Measurements from ENCODE around the gene AKAP7.
"Not testable (repeated sequence)": the region's sequence is repeated elsewhere in the genome, so short reads cannot be mapped to it uniquely, and the experiment has no call there.

AKAP7 gene

DNA sequence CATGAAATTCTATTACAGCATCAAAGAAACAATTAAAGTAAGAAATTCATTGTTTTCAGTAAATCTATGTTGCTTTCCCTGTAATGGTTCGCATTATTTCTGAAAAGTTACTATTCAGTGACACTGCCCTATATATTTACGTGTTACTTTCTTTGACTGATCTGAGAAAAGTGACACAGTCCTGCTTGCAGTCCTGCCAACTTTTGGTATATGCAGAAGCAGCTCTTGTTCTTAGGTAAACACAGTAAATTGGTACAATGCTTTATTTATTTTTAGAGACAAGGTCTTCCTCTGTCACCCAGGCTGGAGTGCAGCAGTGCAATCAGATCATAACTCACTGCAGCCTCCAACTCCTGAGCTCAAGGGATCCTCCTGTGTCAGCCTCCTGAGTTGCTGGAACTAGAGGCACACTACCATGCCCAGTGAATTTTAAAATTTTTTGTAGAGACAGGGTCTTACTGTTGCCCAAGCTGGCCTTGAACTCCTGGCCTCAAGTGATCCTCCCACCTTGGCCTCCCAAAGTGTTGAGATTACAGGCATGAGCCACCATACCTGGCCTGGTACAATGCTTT is 151.3 kb downstream of the AKAP7 start:
- TF ChIP-seq, protein P1, sequence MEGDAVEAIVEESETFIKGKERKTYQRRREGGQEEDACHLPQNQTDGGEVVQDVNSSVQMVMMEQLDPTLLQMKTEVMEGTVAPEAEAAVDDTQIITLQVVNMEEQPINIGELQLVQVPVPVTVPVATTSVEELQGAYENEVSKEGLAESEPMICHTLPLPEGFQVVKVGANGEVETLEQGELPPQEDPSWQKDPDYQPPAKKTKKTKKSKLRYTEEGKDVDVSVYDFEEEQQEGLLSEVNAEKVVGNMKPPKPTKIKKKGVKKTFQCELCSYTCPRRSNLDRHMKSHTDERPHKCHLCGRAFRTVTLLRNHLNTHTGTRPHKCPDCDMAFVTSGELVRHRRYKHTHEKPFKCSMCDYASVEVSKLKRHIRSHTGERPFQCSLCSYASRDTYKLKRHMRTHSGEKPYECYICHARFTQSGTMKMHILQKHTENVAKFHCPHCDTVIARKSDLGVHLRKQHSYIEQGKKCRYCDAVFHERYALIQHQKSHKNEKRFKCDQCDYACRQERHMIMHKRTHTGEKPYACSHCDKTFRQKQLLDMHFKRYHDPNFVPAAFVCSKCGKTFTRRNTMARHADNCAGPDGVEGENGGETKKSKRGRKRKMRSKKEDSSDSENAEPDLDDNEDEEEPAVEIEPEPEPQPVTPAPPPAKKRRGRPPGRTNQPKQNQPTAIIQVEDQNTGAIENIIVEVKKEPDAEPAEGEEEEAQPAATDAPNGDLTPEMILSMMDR (IDR thresholded peaks at IDR 0.05; ENCODE audit: control insufficient read depth, insufficient read depth, low read depth, low read length, missing control alignments), result no peak
- DNase-seq (ENCODE audit: low read depth), result no peak
- H3K4me3 ChIP-seq (ENCODE audit: control insufficient read depth, low read depth, low read length), result no peak overlapping the region

DNA sequence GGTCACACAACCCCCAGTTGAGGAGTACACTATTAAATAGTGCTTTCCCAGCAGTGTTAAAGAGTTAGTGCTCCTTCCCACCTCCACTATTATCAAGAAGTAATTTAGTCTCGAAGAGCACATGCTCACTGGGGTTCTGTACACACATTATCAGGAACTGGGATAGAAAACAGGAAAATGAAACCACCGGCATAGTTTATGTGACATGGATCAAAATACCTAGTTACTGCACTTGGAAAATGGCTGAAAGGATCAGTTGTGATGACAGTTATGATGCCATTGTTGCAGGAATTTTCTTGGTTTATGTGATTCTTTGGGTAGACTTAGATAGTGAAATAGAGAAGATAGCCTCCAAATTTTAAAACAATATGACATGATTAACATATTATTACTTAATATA is 152.9 kb downstream of the AKAP7 start:
- TF ChIP-seq, protein P1 (IDR thresholded peaks at IDR 0.05; ENCODE audit: control insufficient read depth, insufficient read depth, low read depth, low read length, missing control alignments), result no peak
- DNase-seq (ENCODE audit: low read depth), result no peak
- no peak overlapping the region for H3K4me3 ChIP-seq (ENCODE audit: control insufficient read depth, low read depth, low read length)

DNA sequence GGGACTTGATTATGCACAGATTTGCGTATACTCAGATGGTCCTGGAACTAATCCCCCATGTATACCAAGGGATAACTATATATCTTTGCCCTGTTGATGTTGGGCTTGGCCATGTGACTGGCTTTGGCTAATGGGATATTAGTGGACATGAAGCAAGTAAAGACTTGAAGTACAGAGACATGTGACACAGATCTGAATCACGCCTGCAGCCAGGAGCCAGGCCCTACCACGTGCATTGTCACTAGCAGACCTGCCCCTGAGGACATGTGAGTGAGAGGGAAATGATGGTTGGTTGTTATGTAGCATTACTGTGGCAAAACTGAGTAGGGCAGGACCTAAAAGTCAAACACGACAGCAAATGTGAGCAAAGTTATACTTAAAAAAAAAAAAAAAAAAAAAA is 155.7 kb downstream of the AKAP7 start:
- H3K4me3 ChIP-seq (ENCODE audit: control insufficient read depth, low read depth, low read length), result no peak overlapping the region
- TF ChIP-seq, protein P1 (IDR thresholded peaks at IDR 0.05; ENCODE audit: control insufficient read depth, insufficient read depth, low read depth, low read length, missing control alignments), result no peak
- no peak for DNase-seq (ENCODE audit: low read depth)

DNA sequence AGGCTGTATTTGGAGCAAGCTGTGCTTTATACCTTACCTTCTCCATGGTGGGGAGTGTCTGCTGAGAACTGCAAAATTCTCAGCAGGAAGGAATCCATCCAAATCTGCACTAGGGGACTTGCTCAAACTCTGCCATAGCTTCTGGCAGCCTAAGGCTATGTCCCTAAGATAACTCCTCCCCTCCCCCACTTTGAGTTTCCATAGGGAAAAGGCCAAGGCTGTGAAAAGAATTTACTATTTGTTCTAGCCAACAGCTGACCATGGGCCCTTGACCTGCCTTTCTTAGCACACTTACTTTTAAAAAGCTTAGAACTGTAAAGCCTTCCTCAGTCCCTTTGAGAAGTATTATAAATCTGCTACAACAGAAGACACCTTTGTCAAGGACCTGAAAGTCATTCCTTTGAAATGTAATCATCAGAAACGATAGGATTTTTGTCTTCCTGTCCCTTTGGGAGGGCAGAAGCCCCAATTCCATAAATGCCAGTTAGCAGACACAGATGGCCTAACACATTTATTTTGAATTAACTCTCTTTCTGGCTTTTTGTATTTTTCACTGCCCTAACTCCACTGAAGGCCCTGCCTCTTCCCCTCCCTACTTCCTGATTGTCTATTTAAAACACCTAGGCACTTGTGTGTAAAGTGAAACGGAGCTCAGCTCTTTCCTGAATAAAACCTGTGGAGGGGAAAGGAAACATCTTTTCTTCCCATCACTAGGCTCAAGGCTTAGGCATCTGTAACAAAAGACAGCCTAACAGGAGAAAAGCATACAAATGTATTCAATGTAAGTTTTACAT is 157.1 kb downstream of the AKAP7 start:
- no peak for DNase-seq (ENCODE audit: low read depth)
- TF ChIP-seq, protein P1 (IDR thresholded peaks at IDR 0.05; ENCODE audit: control insufficient read depth, insufficient read depth, low read depth, low read length, missing control alignments), result no peak
- H3K4me3 ChIP-seq (ENCODE audit: control insufficient read depth, low read depth, low read length), result no peak overlapping the region

DNA sequence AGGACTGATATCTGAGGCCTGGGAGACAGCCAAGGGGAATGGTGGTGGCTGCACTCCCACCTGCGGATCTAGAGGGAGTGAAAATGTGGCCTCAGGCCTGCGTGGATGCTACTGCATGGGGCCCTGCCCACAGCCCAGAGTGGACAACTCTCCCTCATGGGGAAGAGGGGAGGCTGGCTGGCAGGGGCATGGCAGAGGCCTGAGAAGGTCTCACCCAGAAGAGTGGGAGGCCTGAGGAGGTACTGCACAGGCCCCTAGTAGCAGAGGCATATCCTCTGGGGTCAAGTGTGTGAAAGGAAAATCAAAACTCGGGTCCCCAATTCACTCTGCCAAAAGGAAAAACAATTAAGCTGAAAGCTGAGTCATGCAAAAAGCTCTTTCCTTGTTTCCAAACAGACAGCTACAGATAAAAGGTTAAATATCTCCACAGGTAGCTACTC is 158.2 kb downstream of the AKAP7 start:
- no peak for DNase-seq (ENCODE audit: low read depth)
- TF ChIP-seq, protein P1 (IDR thresholded peaks at IDR 0.05; ENCODE audit: control insufficient read depth, insufficient read depth, low read depth, low read length, missing control alignments), result no peak
- no peak overlapping the region for H3K4me3 ChIP-seq (ENCODE audit: control insufficient read depth, low read depth, low read length)

- no peak overlapping the region for H3K4me3 ChIP-seq (ENCODE audit: control insufficient read depth, low read depth, low read length)
- TF ChIP-seq, protein P1 (IDR thresholded peaks at IDR 0.05; ENCODE audit: control insufficient read depth, insufficient read depth, low read depth, low read length, missing control alignments), result no peak
- DNase-seq (ENCODE audit: low read depth), result no peak
Observed at GRCh38 chr6:131295081-131295480, 159.8 kb downstream of the AKAP7 start.

GRCh38 chr6:131300826-131301225 is 165.6 kb downstream of the AKAP7 start:
- H3K4me3 ChIP-seq (ENCODE audit: control insufficient read depth, low read depth, low read length); DNase-seq (ENCODE audit: low read depth): not testable (repeated sequence)
